CD4-positive, alpha-beta memory T cell (primary cell): ENCODE results near the gene CACNA2D2. TPM values are rescaled to one million over a fixed set of nuclear protein-coding genes. Genes with fewer than 3 reads are reported as not detected.

ENCODE experiments used
- CTCF ChIA-PET: fragments of 350-600 bp; sonication (Branson Sonifier 250); formaldehyde crosslinking; loops from one replicate; lab custom pipeline; 2021; ENCODE audit warnings: inconsistent platforms; ENCODE audit not compliant: partially characterized antibody; lab: Charles Lee
- POLR2A ChIA-PET: fragments of 350-600 bp; sonication (Branson Sonifier 250); formaldehyde crosslinking; loops from one replicate; lab custom pipeline; 2021; ENCODE audit not compliant: partially characterized antibody; lab: Charles Lee
- DNase-seq, 5 donors: peaks; one replicate each; pipeline versions ENCODE4 v3.0.0 to v3.0.0-alpha.2; 2020 to 2022; ENCODE audit warnings: mixed read lengths in 1 of 5
- H3K27ac ChIP-seq: one replicate; pipeline ENCODE4 v1.7.0; 2013; ENCODE audit warnings: low read depth, low read length
- H3K27me3 ChIP-seq: 2 replicates; pipeline ENCODE4 v1.7.0; 2013; ENCODE audit warnings: mild to moderate bottlenecking, low read length, moderate library complexity; ENCODE audit not compliant: insufficient read depth
- H3K36me3 ChIP-seq: 2 replicates; pipeline ENCODE4 v1.7.0; 2013; ENCODE audit warnings: mild to moderate bottlenecking, low read length, moderate library complexity; ENCODE audit not compliant: insufficient read depth
- H3K4me1 ChIP-seq: 2 replicates; pipeline ENCODE4 v1.7.0; 2013; ENCODE audit warnings: mild to moderate bottlenecking, low read length, moderate library complexity; ENCODE audit not compliant: insufficient read depth
- H3K4me3 ChIP-seq, 2 donors: one replicate each; pipeline ENCODE4 v1.7.0; 2013; ENCODE audit warnings: low read length in 2 of 2, mild to moderate bottlenecking in 1 of 2
- H3K9me3 ChIP-seq, 2 donors: one replicate each; pipeline ENCODE4 v1.7.0; 2013; ENCODE audit warnings: low read length in 2 of 2, control low read depth in 1 of 2; ENCODE audit not compliant: control insufficient read depth in 1 of 2
- H3K27ac Mint-ChIP-seq, 7 donors: one replicate each; pipeline ENCODE4 v1.8.0; 2020 to 2021; ENCODE audit warnings: mixed read lengths in 7 of 7, mild to moderate bottlenecking in 6 of 7, inconsistent platforms in 3 of 7, moderate library complexity in 3 of 7
- H3K27me3 Mint-ChIP-seq, 2 donors: one replicate each; pipeline ENCODE4 v1.8.0; 2020 to 2021; ENCODE audit warnings: mixed read lengths in 2 of 2
- H3K36me3 Mint-ChIP-seq, 2 donors: one replicate each; pipeline ENCODE4 v1.8.0; 2020 to 2021; ENCODE audit warnings: mixed read lengths in 2 of 2, inconsistent platforms in 1 of 2, mild to moderate bottlenecking in 1 of 2
- H3K4me1 Mint-ChIP-seq, 4 donors: one replicate each; pipeline ENCODE4 v1.8.0; 2020 to 2021; ENCODE audit warnings: mixed read lengths in 4 of 4, mild to moderate bottlenecking in 1 of 4
- H3K4me3 Mint-ChIP-seq, 8 donors: one replicate each; pipeline ENCODE4 v1.8.0; 2020 to 2021; ENCODE audit warnings: mixed read lengths in 8 of 8, mild to moderate bottlenecking in 7 of 8, moderate library complexity in 6 of 8, inconsistent platforms in 3 of 8
- H3K9me3 Mint-ChIP-seq, 8 donors: one replicate each; pipeline ENCODE4 v1.8.0; 2020 to 2021; ENCODE audit warnings: mixed read lengths in 8 of 8, mild to moderate bottlenecking in 5 of 8, inconsistent platforms in 3 of 8, moderate library complexity in 1 of 8
- intact Hi-C: fragments of 100-400 bp; cut with micrococcal nuclease; formaldehyde crosslinking; loops from one replicate; pipeline ENCODE4 v1.15.1; 2023
- polyA plus RNA-seq, 2 donors: library from polyadenylated mRNA; unstranded; fragments of 300-500 nt; fragmentation: Illumina TruSeq; gene quantifications; one replicate each; pipeline ENCODE4 v1.2.3, GENCODE V29; 2021
- total RNA-seq, 2 experiments: library from RNA; stranded (reverse); gene quantifications; one replicate each; pipeline ENCODE4 v1.2.3, GENCODE V29; 2021

Gene CACNA2D2
- total and polyA plus RNA-seq, 4 experiments from 2014 or later: 0.24 to 1.9 (median 1.7) TPM; not detected in 1

- no peak for DNase-seq
- H3K9me3 Mint-ChIP-seq: peaks cover 0 to 2% (median 0%) of the 10 kb centered on the region in 8 donors
- Histone ChIP-seq H3K27ac (no peak overlapping the region), H3K36me3 (no peaks in the 10 kb centered on the region), H3K4me1 (peaks cover 30% of the 10 kb centered on the region), H3K4me3 (no peak overlapping the region), H3K27me3 (no peaks in the 10 kb centered on the region), H3K9me3 (no peaks in the 10 kb centered on the region)
- ChIA-PET CTCF (no interaction called here), POLR2A (no interaction called here)
- peaks cover 2 to 43% (median 24%) of the 10 kb centered on the region in 4 donors for H3K4me1 Mint-ChIP-seq
- no peaks in the 10 kb centered on the region for H3K36me3 Mint-ChIP-seq
- H3K4me3 Mint-ChIP-seq: no peak overlapping the region
- H3K27ac Mint-ChIP-seq: peak overlapping the region in 1 of 7 donors; percentile 33
- no peaks in the 10 kb centered on the region for H3K27me3 Mint-ChIP-seq
- intact Hi-C loops: no loop called here
These were observed 25.4 kb downstream of the CACNA2D2 start for GRCh38 chr3:50478051-50478450.

GRCh38 chr3:50475348-50475747, 28.1 kb downstream of the CACNA2D2 start:
- ChIA-PET CTCF (interaction anchor here (1.3 kb wide), 1 partner anchor 11 kb away, joined by 4 read pairs; no protein-coding TSS in a partner anchor), POLR2A (no interaction called here)
- DNase-seq: no peak
- no peak overlapping the region for H3K4me3 Mint-ChIP-seq
- no peaks in the 10 kb centered on the region for H3K36me3 Mint-ChIP-seq
- Histone ChIP-seq H3K4me3 (no peak overlapping the region), H3K4me1 (peaks cover 17% of the 10 kb centered on the region), H3K36me3 (no peaks in the 10 kb centered on the region), H3K9me3 (no peaks in the 10 kb centered on the region), H3K27ac (no peak overlapping the region), H3K27me3 (no peaks in the 10 kb centered on the region)
- no peaks in the 10 kb centered on the region for H3K27me3 Mint-ChIP-seq
- H3K27ac Mint-ChIP-seq: peak overlapping the region in 1 of 7 donors; percentile 65
- intact Hi-C loops: no loop called here
- H3K4me1 Mint-ChIP-seq: peaks cover 0 to 32% (median 13%) of the 10 kb centered on the region in 4 donors
- H3K9me3 Mint-ChIP-seq: peaks cover 0 to 2% (median 0%) of the 10 kb centered on the region in 8 donors

GRCh38 chr3:50474717-50475116, 28.7 kb downstream of the CACNA2D2 start:
- intact Hi-C loops: no loop called here
- H3K9me3 ChIP-seq: no peaks in the 10 kb centered on the region
- Mint-ChIP-seq H3K9me3 (peaks cover 0 to 2% (median 0%) of the 10 kb centered on the region in 8 donors), H3K4me1 (peaks cover 0 to 26% (median 13%) of the 10 kb centered on the region in 4 donors), H3K27me3 (no peaks in the 10 kb centered on the region), H3K27ac (peak overlapping the region in 1 of 7 donors; percentile 65), H3K4me3 (no peak overlapping the region), H3K36me3 (no peaks in the 10 kb centered on the region)
- no peak overlapping the region for H3K4me3 ChIP-seq
- no peak for DNase-seq
- no peak overlapping the region for H3K27ac ChIP-seq
- CTCF ChIA-PET: interaction anchor here (1.3 kb wide), 1 partner anchor 12 kb away, joined by 4 read pairs; no protein-coding TSS in a partner anchor
- POLR2A ChIA-PET: no interaction called here
- H3K4me1 ChIP-seq: peaks cover 17% of the 10 kb centered on the region
- no peaks in the 10 kb centered on the region for H3K27me3 ChIP-seq
- H3K36me3 ChIP-seq: no peaks in the 10 kb centered on the region

GRCh38 chr3:50473768-50474167, 29.7 kb downstream of the CACNA2D2 start:
- H3K36me3 Mint-ChIP-seq: no peaks in the 10 kb centered on the region
- H3K4me3 ChIP-seq: no peak overlapping the region
- DNase-seq: no peak
- CTCF ChIA-PET: interaction anchor here (1.3 to 1.8 kb wide), 2 partner anchors 13 to 68 kb away, joined by 4 to 5 read pairs; no protein-coding TSS in a partner anchor
- peaks cover 17% of the 10 kb centered on the region for H3K4me1 ChIP-seq
- H3K36me3 ChIP-seq: no peaks in the 10 kb centered on the region
- intact Hi-C loops: no loop called here
- H3K27ac Mint-ChIP-seq: peak overlapping the region in 2 of 7 donors; percentile 55 to 59
- POLR2A ChIA-PET: no interaction called here
- H3K27ac ChIP-seq: no peak overlapping the region
- no peaks in the 10 kb centered on the region for H3K27me3 Mint-ChIP-seq
- H3K27me3 ChIP-seq: no peaks in the 10 kb centered on the region
- no peak overlapping the region for H3K4me3 Mint-ChIP-seq
- peaks cover 0 to 2% (median 0%) of the 10 kb centered on the region in 8 donors for H3K9me3 Mint-ChIP-seq
- H3K4me1 Mint-ChIP-seq: peaks cover 0 to 22% (median 12%) of the 10 kb centered on the region in 4 donors
- H3K9me3 ChIP-seq: no peaks in the 10 kb centered on the region

- Mint-ChIP-seq H3K27ac (peak overlapping the region in 6 of 7 donors; percentile 5 to 81 (median 49)), H3K27me3 (no peaks in the 10 kb centered on the region), H3K9me3 (peaks cover 0 to 2% (median 0%) of the 10 kb centered on the region in 8 donors), H3K36me3 (no peaks in the 10 kb centered on the region), H3K4me3 (peak overlapping the region in 3 of 8 donors; percentile 1 to 44 (median 20)), H3K4me1 (peaks cover 0 to 22% (median 12%) of the 10 kb centered on the region in 4 donors)
- no peak overlapping the region for H3K4me3 ChIP-seq
- no peaks in the 10 kb centered on the region for H3K27me3 ChIP-seq
- ChIA-PET POLR2A (no interaction called here), CTCF (interaction anchor here (1.8 kb wide), 1 partner anchor 69 kb away, joined by 5 read pairs; no protein-coding TSS in a partner anchor)
- no peaks in the 10 kb centered on the region for H3K9me3 ChIP-seq
- peak; percentile 42 to 74 (median 45) for DNase-seq
- intact Hi-C loops: no loop called here
- H3K4me1 ChIP-seq: peaks cover 17% of the 10 kb centered on the region
- no peak overlapping the region for H3K27ac ChIP-seq
- H3K36me3 ChIP-seq: no peaks in the 10 kb centered on the region
These were observed 30.5 kb downstream of the CACNA2D2 start for GRCh38 chr3:50472958-50473357.

- Histone ChIP-seq H3K9me3 (no peaks in the 10 kb centered on the region), H3K27me3 (no peaks in the 10 kb centered on the region), H3K4me3 (no peak overlapping the region), H3K27ac (no peak overlapping the region), H3K36me3 (no peaks in the 10 kb centered on the region), H3K4me1 (peaks cover 17% of the 10 kb centered on the region)
- H3K36me3 Mint-ChIP-seq: no peaks in the 10 kb centered on the region
- no peak overlapping the region for H3K4me3 Mint-ChIP-seq
- no peaks in the 10 kb centered on the region for H3K9me3 Mint-ChIP-seq
- intact Hi-C loops: no loop called here
- H3K27ac Mint-ChIP-seq: no peak overlapping the region
- POLR2A ChIA-PET: no interaction called here
- no peak for DNase-seq
- H3K4me1 Mint-ChIP-seq: peaks cover 0 to 21% (median 12%) of the 10 kb centered on the region in 4 donors
- H3K27me3 Mint-ChIP-seq: no peaks in the 10 kb centered on the region
- CTCF ChIA-PET: no interaction called here
These were observed 32.8 kb downstream of the CACNA2D2 start for GRCh38 chr3:50470658-50471057.

- Histone ChIP-seq H3K4me3 (no peak overlapping the region), H3K27me3 (no peaks in the 10 kb centered on the region), H3K36me3 (no peaks in the 10 kb centered on the region), H3K9me3 (no peaks in the 10 kb centered on the region), H3K27ac (no peak overlapping the region), H3K4me1 (peaks cover 4% of the 10 kb centered on the region)
- POLR2A ChIA-PET: no interaction called here
- no peak overlapping the region for H3K27ac Mint-ChIP-seq
- H3K4me3 Mint-ChIP-seq: no peak overlapping the region
- CTCF ChIA-PET: no interaction called here
- DNase-seq: no peak
- H3K9me3 Mint-ChIP-seq: no peaks in the 10 kb centered on the region
- H3K36me3 Mint-ChIP-seq: no peaks in the 10 kb centered on the region
- intact Hi-C loops: no loop called here
- peaks cover 0 to 6% (median 3%) of the 10 kb centered on the region in 4 donors for H3K4me1 Mint-ChIP-seq
- no peaks in the 10 kb centered on the region for H3K27me3 Mint-ChIP-seq
These were observed 35.5 kb downstream of the CACNA2D2 start for GRCh38 chr3:50467919-50468318.
